ENCODE results near the gene RAMP1.

RAMP1 gene

DNA sequence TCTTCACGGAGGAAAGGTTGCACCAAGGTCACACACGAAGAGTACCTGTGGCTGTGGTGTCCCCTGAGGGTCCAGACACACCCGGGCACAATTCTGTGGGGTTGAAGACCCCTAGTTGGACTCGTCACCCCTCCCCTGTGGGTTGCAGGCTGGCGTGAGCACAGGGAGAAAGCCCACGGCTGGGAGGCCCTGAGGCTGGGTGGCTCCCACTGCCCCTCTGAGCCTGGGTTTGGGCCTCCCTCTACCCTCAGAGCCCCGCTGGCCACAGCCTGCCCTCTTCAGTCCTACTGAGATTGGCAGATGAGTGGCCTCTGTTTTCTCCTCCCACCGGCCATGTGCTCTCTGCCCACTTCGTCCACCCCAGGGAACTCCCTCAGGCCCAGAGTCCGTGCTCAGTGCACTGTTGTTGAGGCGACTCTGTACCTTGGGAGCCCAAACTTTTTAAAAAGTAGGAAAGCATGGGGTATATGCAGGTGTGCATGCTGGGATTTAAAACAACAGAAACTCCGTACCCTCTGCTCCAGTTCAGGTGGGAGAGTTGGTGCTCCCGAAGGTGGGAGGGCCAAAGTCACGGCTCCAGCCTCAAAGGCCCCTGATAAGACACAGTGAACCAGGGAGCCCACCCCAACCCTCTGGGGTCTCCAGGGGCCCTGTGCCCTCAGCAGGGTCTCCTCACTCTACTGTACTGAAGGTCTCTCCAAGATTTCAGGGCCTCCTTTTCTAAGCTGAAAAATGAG, 19.1 kb downstream of the RAMP1 start:
- no peak for DNase-seq

GRCh38 chr2:237879058-237879430, 19.6 kb downstream of the RAMP1 start:
- no peak for DNase-seq

GRCh38 chr2:237879991-237880560, 20.7 kb downstream of the RAMP1 start:
- DNase-seq: no peak

- no peak for DNase-seq
These were observed 23.4 kb downstream of the RAMP1 start for GRCh38 chr2:237882510-237883481.

DNA sequence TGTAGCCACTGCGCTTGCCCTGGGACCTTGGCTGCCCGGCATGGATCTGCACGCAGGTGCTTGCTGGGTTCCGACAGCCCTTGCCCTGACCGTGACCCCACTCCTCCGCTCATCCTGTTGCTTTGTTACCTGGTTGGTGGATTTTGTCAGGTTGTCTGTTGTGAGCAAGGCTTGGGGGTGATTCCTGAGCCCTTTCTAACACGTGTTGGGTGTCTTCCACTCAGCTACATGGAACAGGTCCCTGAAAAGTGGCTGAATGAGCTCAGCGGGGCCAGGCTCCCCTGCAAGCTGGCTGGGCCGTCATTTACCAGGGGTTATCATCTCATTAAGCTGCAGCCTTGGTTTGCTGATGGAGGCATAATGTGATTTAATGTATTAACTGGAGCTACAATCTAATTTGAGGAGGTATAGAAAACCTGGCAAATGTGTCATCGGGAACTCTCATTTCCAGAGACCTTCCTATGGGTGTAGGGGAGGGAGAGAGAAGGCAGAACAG, 24.6 kb downstream of the RAMP1 start:
- no peak for DNase-seq

DNA sequence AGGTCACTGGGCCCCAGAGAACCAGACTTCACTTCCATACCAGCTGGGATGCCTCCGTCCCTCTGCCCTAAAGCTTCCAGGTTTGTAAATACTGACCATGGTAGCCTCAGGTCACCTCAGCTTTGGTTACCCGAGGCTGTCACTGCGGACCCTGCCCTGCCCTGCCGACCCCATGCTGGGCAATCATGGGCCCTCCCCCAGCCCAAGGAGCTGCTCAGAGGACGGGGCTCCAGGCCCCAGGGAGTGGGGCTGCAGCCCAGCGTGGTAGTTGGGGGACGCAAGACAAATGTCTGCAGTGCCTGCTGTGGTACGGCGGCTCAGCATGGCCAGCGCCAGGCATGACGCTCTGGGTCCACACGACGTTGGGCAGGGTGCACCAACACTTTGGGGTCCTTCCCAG, 25.3 kb downstream of the RAMP1 start:
- DNase-seq: no peak

DNA sequence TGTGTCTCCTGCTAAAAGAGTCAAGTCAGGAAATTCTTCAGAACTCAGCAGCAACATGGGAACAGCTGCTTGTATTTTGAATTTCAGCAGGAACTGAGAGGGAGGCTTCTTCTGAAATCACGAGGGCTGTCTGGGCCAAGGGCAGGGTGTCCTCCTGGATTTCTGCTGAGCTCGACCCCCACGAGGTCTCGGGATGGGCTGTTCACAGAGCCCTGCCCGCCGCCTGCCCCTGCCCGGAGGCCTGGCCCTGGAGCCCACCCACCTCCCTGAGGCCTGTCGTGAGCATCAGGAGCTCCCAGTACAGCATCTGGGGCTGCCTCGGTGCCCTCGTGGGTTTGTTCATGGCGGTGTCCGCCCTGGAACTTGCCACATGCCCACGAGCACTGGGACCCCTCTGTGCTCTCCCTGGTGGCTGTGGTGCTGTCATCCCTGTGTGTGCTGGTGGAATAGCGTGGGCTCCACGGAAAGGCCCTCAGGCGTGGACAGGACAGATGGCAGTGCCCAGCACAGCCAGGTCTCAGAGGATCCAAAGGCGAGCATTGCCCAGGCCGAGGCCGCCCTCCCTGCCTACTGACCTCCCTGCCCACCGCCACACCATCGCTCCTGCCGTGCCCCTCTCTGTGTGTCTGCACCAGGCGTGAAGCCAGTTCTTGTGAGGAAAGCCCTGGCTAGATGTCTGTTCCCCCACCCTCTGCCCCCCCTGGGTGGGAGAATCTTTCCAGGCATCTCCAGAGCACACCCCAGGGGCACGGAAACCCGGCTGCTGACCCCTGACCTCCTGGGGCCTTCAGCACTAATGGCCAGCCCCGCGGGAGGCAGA, 25.9 kb downstream of the RAMP1 start:
- DNase-seq: no peak

DNA sequence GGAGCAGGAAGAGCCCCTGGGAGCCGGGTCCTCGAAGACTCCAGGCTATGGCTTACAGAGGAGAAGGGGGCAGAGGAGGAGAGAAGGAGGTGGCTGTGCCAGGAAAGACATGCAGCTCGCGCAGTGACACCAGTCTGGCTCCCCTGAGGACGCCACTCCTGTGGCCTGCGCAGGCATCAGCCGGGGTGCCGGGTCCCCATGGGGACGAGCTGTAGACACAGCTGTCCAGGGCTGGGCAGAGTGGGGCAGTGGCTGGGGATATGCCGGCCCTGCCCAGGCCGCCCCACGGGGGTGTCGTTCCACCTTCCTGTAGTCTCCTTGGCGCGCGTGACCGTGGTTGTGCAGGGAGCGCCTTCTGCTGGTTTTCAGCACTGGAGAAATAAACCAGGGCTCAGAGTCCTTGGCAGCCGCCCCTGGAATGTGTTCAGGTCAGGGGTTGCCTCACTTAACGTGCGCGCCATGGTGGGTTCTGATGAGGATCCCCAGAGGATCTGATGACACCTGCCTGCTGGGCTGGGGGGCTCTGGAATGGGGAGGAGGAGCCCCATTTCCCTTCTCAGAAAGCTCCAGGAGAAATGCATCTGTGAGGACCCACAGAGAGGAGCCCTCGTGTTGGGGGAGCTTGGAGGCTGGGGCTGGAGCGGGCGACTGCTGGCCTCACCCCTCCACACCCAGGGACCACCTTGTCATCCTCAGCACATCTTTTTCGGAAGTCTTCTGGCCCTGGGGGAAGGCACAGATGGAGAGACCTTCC, 26.7 kb downstream of the RAMP1 start:
- DNase-seq: no peak

- no peak for DNase-seq
These were observed 27.5 kb downstream of the RAMP1 start for GRCh38 chr2:237886685-237887481.

DNA sequence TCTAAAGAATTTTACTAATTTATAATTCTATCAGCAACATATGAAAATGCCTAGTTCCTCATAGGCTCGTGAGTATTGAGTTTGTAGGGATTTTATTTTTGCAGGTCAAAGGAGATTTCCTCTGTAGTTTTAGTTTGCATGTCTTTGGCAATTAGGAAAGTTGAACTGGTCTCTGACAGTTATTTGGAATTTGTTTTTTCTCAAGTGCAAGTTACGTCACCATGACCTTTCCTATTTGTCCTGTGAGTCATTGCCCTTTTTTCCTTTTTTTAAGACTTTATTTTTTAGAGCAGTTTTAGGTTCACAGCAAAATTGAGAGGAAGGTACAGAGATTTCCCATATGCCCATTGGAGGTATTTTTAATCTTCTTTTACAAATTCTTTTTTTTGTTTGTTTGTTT, 29.0 kb downstream of the RAMP1 start:
- no peak for DNase-seq

- no peak for DNase-seq
These were observed 29.6 kb downstream of the RAMP1 start for GRCh38 chr2:237889016-237889415.

DNA sequence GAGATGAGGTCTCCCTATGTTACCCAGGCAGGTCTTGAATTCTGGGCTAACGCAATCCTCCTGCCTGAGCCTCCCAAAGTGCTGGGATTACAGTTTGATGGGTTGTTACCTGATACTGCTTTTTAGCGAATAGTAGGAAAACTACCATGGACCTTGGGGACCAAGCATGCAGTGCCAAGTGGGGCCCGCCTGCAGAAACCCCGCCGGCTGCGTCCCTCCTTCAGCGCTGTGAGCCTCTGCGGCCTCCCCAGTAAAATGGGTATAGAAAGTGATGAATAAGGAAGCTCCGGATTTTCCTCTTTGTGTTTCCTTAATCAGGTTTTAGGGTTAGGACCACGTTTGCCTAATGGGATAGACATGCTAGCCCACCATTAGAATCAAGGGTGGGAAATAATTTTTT, 30.4 kb downstream of the RAMP1 start:
- DNase-seq: no peak

GRCh38 chr2:237892478-237892877, 33.1 kb downstream of the RAMP1 start:
- DNase-seq: no peak

DNA sequence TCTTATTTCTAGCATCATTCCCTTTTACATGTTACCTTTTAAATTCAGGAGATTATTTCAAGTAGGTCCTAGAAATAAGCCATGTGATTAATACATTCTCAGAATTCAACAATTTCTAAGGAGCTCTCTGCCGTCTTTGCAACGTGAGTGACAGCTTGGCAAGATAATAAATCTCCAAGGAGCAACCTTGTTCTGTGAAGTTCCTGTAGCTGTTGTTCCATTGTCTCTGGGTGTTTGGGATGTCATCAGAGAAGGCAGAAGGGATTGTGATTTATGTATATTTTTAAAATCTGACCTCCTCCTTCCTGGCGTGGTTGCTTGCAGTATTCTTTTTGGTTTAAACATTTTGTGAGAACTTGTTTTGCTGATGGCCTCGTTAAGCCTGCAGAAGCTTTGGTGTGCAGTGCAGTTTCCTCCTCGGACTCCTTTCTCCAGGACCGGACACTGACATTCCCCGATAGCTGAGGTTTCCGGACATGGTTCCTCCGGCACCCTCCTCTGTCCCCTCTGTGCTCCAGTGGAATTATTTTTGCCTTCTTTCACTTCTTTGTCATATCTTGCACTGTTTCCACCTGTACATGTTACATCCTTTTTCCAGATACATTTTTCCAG, 33.7 kb downstream of the RAMP1 start:
- DNase-seq: no peak

GRCh38 chr2:237894396-237894979, 35.1 kb downstream of the RAMP1 start:
- no peak for DNase-seq

- DNase-seq: no peak
These were observed 35.6 kb downstream of the RAMP1 start for GRCh38 chr2:237894986-237895543.

- DNase-seq: no peak
These were observed 36.4 kb downstream of the RAMP1 start for GRCh38 chr2:237895544-237896506.

DNA sequence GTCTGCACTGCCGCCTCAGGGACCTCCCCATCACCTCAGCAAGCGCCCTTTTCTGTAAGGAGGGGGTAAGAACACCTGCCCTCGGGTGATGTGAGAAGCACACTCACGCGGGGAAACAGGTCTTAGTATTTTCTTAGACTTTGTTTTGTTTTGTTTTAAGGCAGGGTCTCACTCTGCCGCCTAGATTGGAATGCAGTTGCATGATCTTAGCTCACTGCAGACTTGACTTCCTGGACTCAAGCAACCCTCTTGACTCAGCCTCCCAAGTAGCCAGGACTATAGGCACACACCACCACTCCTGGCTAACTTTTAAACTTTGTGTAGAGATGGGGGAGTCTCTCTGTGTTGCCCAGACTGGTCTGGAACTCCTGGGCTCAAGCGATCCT, 37.1 kb downstream of the RAMP1 start:
- DNase-seq: no peak

- no peak for DNase-seq
These were observed 37.5 kb downstream of the RAMP1 start for GRCh38 chr2:237896956-237897355.
